Astrocyte (in vitro differentiated cells and primary cell): ENCODE measurements around the gene HIF1AN. TPM values are rescaled to one million over a fixed set of nuclear protein-coding genes. Genes with fewer than 3 reads are reported as not detected.
A peak's percentile ranks its signal among the peaks of the same experiment; 100 is the strongest.

Experiments
- DNase-seq: peaks from one replicate; pipeline ENCODE4 v3.0.0-alpha.2; 2010; ENCODE audit warnings: low read depth
- FAIRE-seq: peaks from 2 replicates; lab custom pipeline; 2011; peaks lifted over from hg19 to GRCh38; lab: Jason Lieb, UNC
- H2AFZ ChIP-seq: 2 replicates; pipeline ENCODE4 v1.6.0; 2012; ENCODE audit warnings: low read depth, low read length, inconsistent platforms
- H3K27ac ChIP-seq: 2 replicates; pipeline ENCODE4 v1.5.1; 2011; ENCODE audit warnings: low read depth, low read length, inconsistent platforms
- H3K27me3 ChIP-seq: 2 replicates; pipeline ENCODE4 v1.6.0; 2011; ENCODE audit warnings: low read length, inconsistent platforms; ENCODE audit not compliant: insufficient read depth
- H3K36me3 ChIP-seq: 2 replicates; pipeline ENCODE4 v1.5.1; 2011; ENCODE audit warnings: low read length, inconsistent platforms; ENCODE audit not compliant: insufficient read depth
- H3K4me1 ChIP-seq: 2 replicates; pipeline ENCODE4 v1.5.1; 2011; ENCODE audit warnings: low read length, inconsistent platforms; ENCODE audit not compliant: insufficient read depth
- H3K4me2 ChIP-seq: 2 replicates; pipeline ENCODE4 v1.6.0; 2012; ENCODE audit warnings: low read length, inconsistent platforms
- H3K4me3 ChIP-seq: 2 replicates; pipeline ENCODE4 v1.5.1; 2011; ENCODE audit warnings: low read depth, mild to moderate bottlenecking, low read length, inconsistent platforms; ENCODE audit not compliant: insufficient read depth
- H3K79me2 ChIP-seq: 2 replicates; pipeline ENCODE4 v1.6.0; 2012; ENCODE audit warnings: mild to moderate bottlenecking, low read length, inconsistent platforms; ENCODE audit not compliant: insufficient read depth
- H3K9ac ChIP-seq: 2 replicates; pipeline ENCODE4 v1.6.0; 2012; ENCODE audit warnings: mild to moderate bottlenecking, low read length, inconsistent platforms
- H3K9me3 ChIP-seq: 2 replicates; pipeline ENCODE4 v1.5.1; 2012; ENCODE audit warnings: low read depth, mild to moderate bottlenecking, low read length, inconsistent platforms; ENCODE audit not compliant: insufficient read depth
- H4K20me1 ChIP-seq: 2 replicates; pipeline ENCODE4 v1.6.0; 2012; ENCODE audit warnings: low read length, inconsistent platforms; ENCODE audit not compliant: insufficient read depth
- H3K27ac Mint-ChIP-seq: one replicate; pipeline ENCODE4 v1.8.0; 2021; ENCODE audit warnings: mild to moderate bottlenecking, mixed read lengths; ENCODE audit not compliant: unreplicated experiment
- H3K27me3 Mint-ChIP-seq: one replicate; pipeline ENCODE4 v1.8.0; 2021; ENCODE audit warnings: low read depth, mixed read lengths; ENCODE audit not compliant: unreplicated experiment
- H3K36me3 Mint-ChIP-seq: one replicate; pipeline ENCODE4 v1.8.0; 2021; ENCODE audit warnings: low read depth, mixed read lengths; ENCODE audit not compliant: unreplicated experiment
- H3K4me1 Mint-ChIP-seq: one replicate; pipeline ENCODE4 v1.8.0; 2021; ENCODE audit warnings: low read depth, mixed read lengths; ENCODE audit not compliant: unreplicated experiment
- H3K4me3 Mint-ChIP-seq: one replicate; pipeline ENCODE4 v1.8.0; 2021; ENCODE audit warnings: mild to moderate bottlenecking, moderate library complexity, mixed read lengths; ENCODE audit not compliant: unreplicated experiment
- H3K9me3 Mint-ChIP-seq: one replicate; pipeline ENCODE4 v1.8.0; 2021; ENCODE audit warnings: mild to moderate bottlenecking, mixed read lengths; ENCODE audit not compliant: unreplicated experiment
- CTCF ChIP-seq: IDR thresholded peaks from 2 replicates; pipeline ENCODE4 v1.5.1; 2011; ENCODE audit warnings: low read depth, mild to moderate bottlenecking, inconsistent platforms, low read length, moderate library complexity; ENCODE audit not compliant: insufficient read depth
- EZH2 ChIP-seq: IDR thresholded peaks from 2 replicates; pipeline ENCODE4 v1.6.1; 2012; ENCODE audit warnings: mild to moderate bottlenecking, low read length, inconsistent platforms; ENCODE audit not compliant: insufficient read depth
- total RNA-seq: library from RNA; stranded (reverse); gene quantifications from 2 replicates; pipeline ENCODE4 v1.2.1, GENCODE V29; 2021

The HIF1AN gene
- total RNA-seq, 1 donor from 2014 or later, result 49.4 TPM

- H3K27me3 ChIP-seq, result peaks cover 13% of the 10 kb centered on the region
- no peaks in the 10 kb centered on the region for H4K20me1 ChIP-seq
Observed at GRCh38 chr10:100576282-100576635, 40.5 kb downstream of the HIF1AN start.

GRCh38 chr10:100579261-100580090 lies 43.7 kb downstream of the HIF1AN start:
- H3K79me2 ChIP-seq, result no peaks in the 10 kb centered on the region
- no peak overlapping the region for H3K9ac ChIP-seq
- no peak overlapping the region for H3K27ac ChIP-seq
- no peaks in the 10 kb centered on the region for H3K9me3 ChIP-seq
- no peaks in the 10 kb centered on the region for H3K4me1 ChIP-seq
- no peaks in the 10 kb centered on the region for H3K36me3 ChIP-seq
- no peak overlapping the region for H3K4me3 ChIP-seq
- peaks cover 4% of the 10 kb centered on the region for H3K4me1 Mint-ChIP-seq
- H3K4me3 Mint-ChIP-seq, result no peak overlapping the region
- H2AFZ ChIP-seq, result no peak overlapping the region
- peaks cover 75% of the 10 kb centered on the region for H3K27me3 Mint-ChIP-seq
- H3K36me3 Mint-ChIP-seq, result peaks cover 4% of the 10 kb centered on the region
- H3K4me2 ChIP-seq, result no peak overlapping the region
- peak overlapping the region; percentile 11 for H3K27ac Mint-ChIP-seq
- peaks cover 12% of the 10 kb centered on the region for H3K9me3 Mint-ChIP-seq
- H3K27me3 ChIP-seq, result peaks cover 14% of the 10 kb centered on the region
- no peaks in the 10 kb centered on the region for H4K20me1 ChIP-seq
- TF ChIP-seq CTCF (no peak), EZH2 (no peak)
- FAIRE-seq, result no peak
- no peak for DNase-seq

More at GRCh38 chr10:100576282-100576635, 40.5 kb downstream of the HIF1AN start:
- H3K4me2 ChIP-seq, result no peak overlapping the region
- H2AFZ ChIP-seq, result no peak overlapping the region
- Mint-ChIP-seq H3K36me3 (peaks cover 1% of the 10 kb centered on the region), H3K4me3 (no peak overlapping the region), H3K9me3 (peaks cover 9% of the 10 kb centered on the region), H3K27me3 (peaks cover 84% of the 10 kb centered on the region), H3K4me1 (peaks cover 4% of the 10 kb centered on the region), H3K27ac (no peak overlapping the region)
- no peak overlapping the region for H3K4me3 ChIP-seq
- TF ChIP-seq CTCF, result no peak
- TF ChIP-seq EZH2, result no peak
- no peaks in the 10 kb centered on the region for H3K9me3 ChIP-seq
- H3K4me1 ChIP-seq, result no peaks in the 10 kb centered on the region
- no peak overlapping the region for H3K9ac ChIP-seq
- DNase-seq (no peak), FAIRE-seq (no peak)
- H3K79me2 ChIP-seq, result no peaks in the 10 kb centered on the region
- no peak overlapping the region for H3K27ac ChIP-seq
- H3K36me3 ChIP-seq, result no peaks in the 10 kb centered on the region

- H3K4me3 Mint-ChIP-seq, result no peak overlapping the region
- Histone ChIP-seq H2AFZ (no peak overlapping the region), H3K4me2 (no peak overlapping the region), H3K9ac (no peak overlapping the region), H3K27ac (no peak overlapping the region), H3K9me3 (no peaks in the 10 kb centered on the region), H4K20me1 (no peaks in the 10 kb centered on the region), H3K27me3 (peaks cover 26% of the 10 kb centered on the region), H3K79me2 (no peaks in the 10 kb centered on the region), H3K4me1 (no peaks in the 10 kb centered on the region), H3K4me3 (no peak overlapping the region), H3K36me3 (no peaks in the 10 kb centered on the region)
- no peak overlapping the region for H3K27ac Mint-ChIP-seq
- H3K27me3 Mint-ChIP-seq, result peaks cover 45% of the 10 kb centered on the region
- FAIRE-seq, result no peak
- TF ChIP-seq CTCF (no peak), EZH2 (no peak)
- no peaks in the 10 kb centered on the region for H3K36me3 Mint-ChIP-seq
- H3K4me1 Mint-ChIP-seq, result peaks cover 6% of the 10 kb centered on the region
- H3K9me3 Mint-ChIP-seq, result peaks cover 3% of the 10 kb centered on the region
- no peak for DNase-seq
Observed at GRCh38 chr10:100586959-100587358, 51.2 kb downstream of the HIF1AN start.
